Dendritic cell treated with granulocyte-macrophage colony-stimulating factor and Interleukin-4, amounts not matched to agents 40 ng/mL and 50 ng/mL, for 4 days (primary cell): Measurements from ENCODE around the gene HOXD1.

ENCODE experiments used
- H3K27ac Mint-ChIP-seq: one replicate; pipeline ENCODE4 v1.8.0; 2022; ENCODE audit warnings: mild to moderate bottlenecking, mixed read lengths
- H3K27me3 Mint-ChIP-seq: one replicate; pipeline ENCODE4 v1.8.0; 2022; ENCODE audit warnings: mild to moderate bottlenecking, mixed read lengths
- H3K36me3 Mint-ChIP-seq: one replicate; pipeline ENCODE4 v1.8.0; 2022; ENCODE audit warnings: low read depth, mixed read lengths
- H3K4me1 Mint-ChIP-seq: one replicate; pipeline ENCODE4 v1.8.0; 2022; ENCODE audit warnings: low read depth, mixed read lengths
- H3K4me3 Mint-ChIP-seq: one replicate; pipeline ENCODE4 v1.8.0; 2022; ENCODE audit warnings: mild to moderate bottlenecking, moderate library complexity, mixed read lengths
- H3K9me3 Mint-ChIP-seq: one replicate; pipeline ENCODE4 v1.8.0; 2022; ENCODE audit warnings: mixed read lengths
- intact Hi-C: fragments of 100-400 bp; cut with micrococcal nuclease; formaldehyde crosslinking; loops from one replicate; pipeline ENCODE4 v1.15.0; 2022

The HOXD1 gene

DNA sequence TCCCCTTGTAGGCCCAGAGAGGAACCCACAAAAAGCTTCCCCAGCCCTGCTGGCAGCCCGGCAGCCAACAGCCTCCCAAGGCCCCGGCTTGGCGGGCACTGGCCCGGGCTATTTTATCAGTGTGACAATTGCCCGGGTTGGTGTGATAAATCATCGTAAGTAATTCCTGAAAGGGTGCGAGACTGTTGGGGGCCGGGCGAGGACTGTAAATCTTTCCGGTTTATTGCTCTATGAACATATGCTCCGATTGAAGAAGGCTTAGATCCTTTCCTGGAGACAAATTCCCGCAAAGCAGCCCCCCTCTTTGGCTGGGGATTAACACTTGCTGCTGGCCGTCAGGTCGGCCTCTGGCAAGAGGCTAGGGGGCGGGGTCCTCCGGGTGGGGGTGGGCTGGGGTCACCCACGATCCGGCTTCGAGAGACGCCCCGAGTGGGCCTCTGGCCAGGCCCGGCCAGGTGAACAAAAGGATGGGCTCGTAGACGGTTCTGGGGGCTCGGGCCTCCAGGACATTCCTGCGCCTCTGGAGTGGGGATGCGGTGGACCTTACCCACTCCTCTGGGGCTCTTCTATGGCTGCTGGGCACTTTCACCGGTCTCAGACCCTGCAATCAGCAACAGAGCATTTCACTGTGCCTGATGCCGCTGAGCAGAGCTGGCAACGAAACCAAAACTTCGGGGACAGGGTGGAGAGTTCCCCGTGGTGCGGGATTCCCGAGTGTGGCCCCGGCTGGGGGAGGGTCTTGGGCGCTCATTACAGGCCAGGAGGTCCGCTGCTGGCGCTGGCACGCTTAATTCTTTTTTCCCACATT lies 29.4 kb upstream of the HOXD1 start:
- no peak overlapping the region for H3K4me3 Mint-ChIP-seq
- peaks cover 96% of the 10 kb centered on the region for H3K27me3 Mint-ChIP-seq
- intact Hi-C loops, result no loop called here
- H3K27ac Mint-ChIP-seq, result no peak overlapping the region
- H3K9me3 Mint-ChIP-seq, result no peaks in the 10 kb centered on the region
- H3K4me1 Mint-ChIP-seq, result peaks cover 5% of the 10 kb centered on the region
- H3K36me3 Mint-ChIP-seq, result no peaks in the 10 kb centered on the region

- peaks cover 5% of the 10 kb centered on the region for H3K4me1 Mint-ChIP-seq
- H3K4me3 Mint-ChIP-seq, result no peak overlapping the region
- H3K9me3 Mint-ChIP-seq, result no peaks in the 10 kb centered on the region
- no peaks in the 10 kb centered on the region for H3K36me3 Mint-ChIP-seq
- no peak overlapping the region for H3K27ac Mint-ChIP-seq
- intact Hi-C loops, result no loop called here
- peaks cover 96% of the 10 kb centered on the region for H3K27me3 Mint-ChIP-seq
Observed at GRCh38 chr2:176159663-176160250, 28.7 kb upstream of the HOXD1 start.

- Mint-ChIP-seq H3K27ac (no peak overlapping the region), H3K36me3 (no peaks in the 10 kb centered on the region), H3K4me3 (no peak overlapping the region), H3K27me3 (peaks cover 96% of the 10 kb centered on the region), H3K9me3 (no peaks in the 10 kb centered on the region), H3K4me1 (peaks cover 5% of the 10 kb centered on the region)
- intact Hi-C loops, result no loop called here
Observed at GRCh38 chr2:176160251-176160985, 28.1 kb upstream of the HOXD1 start.

DNA sequence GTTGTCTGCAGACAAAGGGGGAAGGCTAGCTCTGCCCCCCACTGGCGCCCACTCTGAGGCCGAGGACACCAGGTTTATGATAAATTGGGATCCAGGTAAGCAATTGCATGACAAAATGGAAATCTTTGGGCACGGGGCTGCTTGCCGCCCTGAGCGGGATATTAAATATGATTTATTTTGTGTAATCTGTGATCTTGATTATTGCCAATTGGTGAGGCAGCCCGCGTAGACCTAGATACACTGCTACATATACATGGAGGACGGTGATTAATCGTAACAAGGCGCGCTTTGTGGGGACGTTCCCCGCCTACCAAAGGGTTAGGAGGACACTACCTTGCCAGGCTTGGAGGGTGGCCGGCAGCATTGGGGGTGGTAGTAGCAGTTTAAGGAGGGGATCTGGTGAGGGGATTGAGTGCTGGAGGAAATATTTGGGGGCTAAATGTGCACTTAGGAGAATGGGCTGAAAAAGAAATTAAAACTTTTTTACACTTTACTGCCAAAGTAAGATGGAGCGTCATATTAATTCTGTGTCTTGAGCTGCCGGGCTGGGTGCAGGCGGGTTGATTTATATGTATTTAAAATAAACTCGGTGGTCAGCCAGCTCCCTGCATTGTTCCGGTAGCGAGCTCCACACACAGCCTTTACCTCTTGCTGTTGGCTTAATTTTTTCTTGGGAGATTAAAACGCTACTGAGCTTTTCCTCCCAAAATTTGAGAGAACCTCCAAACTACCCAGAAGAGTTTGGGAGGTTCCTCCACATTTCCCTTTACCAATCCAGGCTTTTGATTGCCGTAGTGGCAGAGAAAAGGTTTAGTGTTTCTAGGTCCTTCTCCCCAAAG lies 27.3 kb upstream of the HOXD1 start:
- no peak overlapping the region for H3K4me3 Mint-ChIP-seq
- peaks cover 5% of the 10 kb centered on the region for H3K4me1 Mint-ChIP-seq
- H3K9me3 Mint-ChIP-seq, result no peaks in the 10 kb centered on the region
- no peak overlapping the region for H3K27ac Mint-ChIP-seq
- intact Hi-C loops, result no loop called here
- peaks cover 97% of the 10 kb centered on the region for H3K27me3 Mint-ChIP-seq
- no peaks in the 10 kb centered on the region for H3K36me3 Mint-ChIP-seq

- intact Hi-C loops, result no loop called here
- Mint-ChIP-seq H3K36me3 (no peaks in the 10 kb centered on the region), H3K27ac (no peak overlapping the region), H3K4me3 (no peak overlapping the region), H3K9me3 (no peaks in the 10 kb centered on the region), H3K4me1 (peaks cover 5% of the 10 kb centered on the region), H3K27me3 (peaks cover 96% of the 10 kb centered on the region)
Observed at GRCh38 chr2:176161825-176162626, 26.4 kb upstream of the HOXD1 start.

DNA sequence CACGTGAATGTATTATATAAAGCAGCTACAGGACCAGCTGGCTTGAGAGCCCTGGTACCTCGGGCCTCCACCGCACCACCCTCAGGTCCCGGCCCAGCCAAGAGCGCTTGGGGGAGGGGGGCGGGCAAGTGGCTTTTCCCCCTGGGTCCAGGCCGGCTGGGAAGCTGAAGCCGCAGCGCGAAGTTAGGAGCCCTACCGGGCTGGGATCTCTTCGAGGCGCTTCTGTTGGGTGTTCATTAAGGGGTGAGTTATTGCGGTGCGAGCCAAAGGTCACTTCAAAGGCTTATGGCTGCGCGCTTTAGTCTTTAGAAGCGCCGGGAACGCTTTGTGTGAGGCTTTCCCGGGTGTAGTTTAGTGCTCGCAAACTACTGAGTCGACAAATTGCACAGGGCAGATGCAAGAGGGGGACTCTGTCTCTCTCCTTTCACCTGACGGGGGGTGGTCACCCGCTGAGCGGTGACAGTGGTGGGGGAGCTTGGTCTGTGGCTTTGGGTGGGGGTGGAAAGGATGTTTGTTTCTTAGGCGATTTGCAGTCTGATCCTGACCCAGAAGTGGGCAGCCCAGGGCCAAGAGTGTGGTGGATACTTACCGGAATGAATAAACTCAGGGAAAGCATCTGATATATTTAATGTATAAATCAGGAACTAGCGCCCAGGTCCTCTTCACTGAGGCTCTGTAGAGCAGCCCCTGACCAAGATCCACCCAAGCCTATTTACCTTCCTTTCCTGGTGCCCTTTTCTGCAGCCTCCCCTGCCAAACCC lies 25.4 kb upstream of the HOXD1 start:
- H3K4me3 Mint-ChIP-seq, result no peak overlapping the region
- no peak overlapping the region for H3K27ac Mint-ChIP-seq
- no peaks in the 10 kb centered on the region for H3K9me3 Mint-ChIP-seq
- H3K4me1 Mint-ChIP-seq, result no peaks in the 10 kb centered on the region
- H3K27me3 Mint-ChIP-seq, result peaks cover 99% of the 10 kb centered on the region
- intact Hi-C loops, result no loop called here
- no peaks in the 10 kb centered on the region for H3K36me3 Mint-ChIP-seq

DNA sequence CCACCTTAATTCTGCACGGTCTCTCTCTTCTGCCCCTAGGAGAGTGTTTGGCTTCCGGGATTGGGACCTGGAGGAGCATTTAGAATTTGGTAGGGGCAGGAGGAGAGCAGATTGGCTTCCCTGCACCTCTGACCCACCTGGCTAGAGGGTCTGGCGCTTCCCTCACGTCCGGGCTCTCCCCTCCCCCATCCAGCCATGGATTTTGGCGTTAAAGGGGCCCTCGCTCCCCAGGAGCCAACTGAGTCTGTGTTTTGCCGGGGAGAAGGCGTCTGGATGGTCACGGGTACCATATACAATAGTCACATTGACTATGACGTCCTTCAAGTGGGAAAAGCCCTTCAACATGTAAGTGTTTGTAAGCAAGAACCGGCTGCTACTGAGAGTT lies 24.8 kb upstream of the HOXD1 start:
- Mint-ChIP-seq H3K27ac (no peak overlapping the region), H3K4me3 (no peak overlapping the region), H3K27me3 (peaks cover 97% of the 10 kb centered on the region), H3K36me3 (no peaks in the 10 kb centered on the region), H3K9me3 (no peaks in the 10 kb centered on the region), H3K4me1 (no peaks in the 10 kb centered on the region)
- intact Hi-C loops, result no loop called here

GRCh38 chr2:176164201-176164600 lies 24.3 kb upstream of the HOXD1 start:
- no peaks in the 10 kb centered on the region for H3K9me3 Mint-ChIP-seq
- peaks cover 96% of the 10 kb centered on the region for H3K27me3 Mint-ChIP-seq
- intact Hi-C loops, result no loop called here
- H3K4me3 Mint-ChIP-seq, result no peak overlapping the region
- H3K4me1 Mint-ChIP-seq, result no peaks in the 10 kb centered on the region
- no peaks in the 10 kb centered on the region for H3K36me3 Mint-ChIP-seq
- H3K27ac Mint-ChIP-seq, result no peak overlapping the region

GRCh38 chr2:176164611-176165369 lies 23.7 kb upstream of the HOXD1 start:
- H3K9me3 Mint-ChIP-seq, result no peaks in the 10 kb centered on the region
- intact Hi-C loops, result no loop called here
- no peak overlapping the region for H3K4me3 Mint-ChIP-seq
- H3K36me3 Mint-ChIP-seq, result no peaks in the 10 kb centered on the region
- no peak overlapping the region for H3K27ac Mint-ChIP-seq
- peaks cover 96% of the 10 kb centered on the region for H3K27me3 Mint-ChIP-seq
- H3K4me1 Mint-ChIP-seq, result no peaks in the 10 kb centered on the region

DNA sequence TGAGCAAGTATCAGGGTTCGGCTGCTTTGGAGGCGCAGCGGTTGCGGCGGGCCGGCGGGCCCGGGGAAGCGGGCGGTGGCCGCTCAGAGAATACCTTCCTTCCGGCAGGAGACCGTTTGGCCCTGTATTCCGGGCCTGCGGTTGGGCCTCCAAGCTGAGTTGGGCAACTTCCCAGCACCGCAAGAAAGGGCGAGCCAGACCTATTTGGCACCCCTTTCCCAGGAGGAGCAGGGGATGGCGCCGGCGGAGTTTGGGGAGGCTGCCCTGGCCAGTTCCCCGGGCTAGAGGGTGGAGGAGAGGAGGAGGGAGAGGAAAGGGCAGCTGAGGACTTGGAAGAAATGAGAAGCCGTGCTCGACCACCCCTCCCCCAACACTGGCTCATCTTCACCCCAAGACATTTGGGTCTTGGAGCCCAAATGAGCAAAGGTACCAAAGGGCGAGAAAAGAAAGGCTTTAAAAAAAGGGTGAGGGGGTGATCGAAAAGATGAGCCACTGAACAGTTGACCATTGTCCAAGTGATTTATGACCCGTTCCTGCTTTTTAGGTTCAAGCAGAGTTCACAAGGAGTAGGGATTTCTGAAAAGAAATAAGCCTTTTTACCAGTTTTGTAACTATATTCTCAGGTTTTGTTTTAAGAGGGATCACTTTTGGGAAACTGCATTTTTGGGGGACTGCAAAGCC lies 23.0 kb upstream of the HOXD1 start:
- intact Hi-C loops, result no loop called here
- no peaks in the 10 kb centered on the region for H3K36me3 Mint-ChIP-seq
- no peak overlapping the region for H3K27ac Mint-ChIP-seq
- H3K27me3 Mint-ChIP-seq, result peaks cover 94% of the 10 kb centered on the region
- no peaks in the 10 kb centered on the region for H3K9me3 Mint-ChIP-seq
- no peaks in the 10 kb centered on the region for H3K4me1 Mint-ChIP-seq
- no peak overlapping the region for H3K4me3 Mint-ChIP-seq

DNA sequence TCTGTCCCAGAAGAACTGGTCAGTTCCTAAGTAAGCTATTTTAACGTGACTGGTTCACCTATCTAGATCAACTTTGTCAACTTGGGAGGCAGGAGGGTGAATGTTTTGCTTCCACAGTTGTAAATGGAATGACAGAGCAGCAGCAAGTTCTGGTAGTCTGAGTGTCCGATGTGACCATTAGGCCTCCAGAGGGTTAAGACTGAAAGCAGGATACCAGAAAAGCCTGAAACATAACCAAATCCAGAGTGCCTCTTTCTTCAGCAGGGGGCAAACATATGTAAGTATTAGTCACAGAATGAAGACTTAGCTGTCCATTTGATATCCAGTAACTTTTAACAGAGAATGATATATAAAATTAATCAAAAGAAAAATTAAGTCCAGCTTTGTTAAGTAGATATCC lies 22.2 kb upstream of the HOXD1 start:
- no peaks in the 10 kb centered on the region for H3K36me3 Mint-ChIP-seq
- H3K4me3 Mint-ChIP-seq, result no peak overlapping the region
- intact Hi-C loops, result no loop called here
- H3K4me1 Mint-ChIP-seq, result no peaks in the 10 kb centered on the region
- H3K27ac Mint-ChIP-seq, result no peak overlapping the region
- H3K27me3 Mint-ChIP-seq, result peaks cover 94% of the 10 kb centered on the region
- no peaks in the 10 kb centered on the region for H3K9me3 Mint-ChIP-seq

DNA sequence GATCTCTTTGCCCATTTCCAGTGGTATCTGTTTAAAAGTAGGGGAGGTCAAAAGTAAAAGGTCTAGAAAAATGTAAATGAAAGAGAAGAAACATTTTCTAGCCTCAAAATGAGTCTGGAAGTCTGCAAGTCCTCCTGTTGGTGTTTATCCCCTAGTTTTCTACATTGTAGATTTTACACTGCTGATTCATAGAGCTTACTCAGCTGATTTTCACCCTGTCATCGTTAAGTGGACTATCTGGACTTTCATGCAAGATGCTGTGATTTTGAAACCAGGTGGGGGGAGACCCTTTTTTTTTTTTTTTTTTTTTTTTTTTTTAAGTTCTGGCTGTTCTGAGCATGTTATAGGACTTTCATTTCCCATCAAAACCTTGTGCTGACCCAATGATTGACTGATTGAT lies 21.1 kb upstream of the HOXD1 start:
- no peaks in the 10 kb centered on the region for H3K4me1 Mint-ChIP-seq
- no peak overlapping the region for H3K4me3 Mint-ChIP-seq
- no peaks in the 10 kb centered on the region for H3K36me3 Mint-ChIP-seq
- H3K27me3 Mint-ChIP-seq, result peaks cover 94% of the 10 kb centered on the region
- no peaks in the 10 kb centered on the region for H3K9me3 Mint-ChIP-seq
- H3K27ac Mint-ChIP-seq, result no peak overlapping the region
- intact Hi-C loops, result no loop called here
